Testis (tissue), 3 donors: ENCODE measurements around the gene PNMA1. TPM values are rescaled to one million over a fixed set of nuclear protein-coding genes. Genes with fewer than 3 reads are reported as not detected.

Source experiments
- DNase-seq: peaks from one replicate; pipeline ENCODE4 v3.0.0-alpha.2; 2019
- H3K27ac ChIP-seq, 2 donors: fragments of 200-600 bp; sonication (generic); one replicate each; pipeline ENCODE4 v1.5.1; 2019
- H3K27me3 ChIP-seq: fragments of 200-600 bp; sonication (generic); one replicate; pipeline ENCODE4 v1.5.1; 2019
- H3K36me3 ChIP-seq: fragments of 200-600 bp; sonication (generic); one replicate; pipeline ENCODE4 v1.5.1; 2017; ENCODE audit warnings: low read depth; ENCODE audit errors: missing control alignments
- H3K4me1 ChIP-seq: fragments of 200-600 bp; sonication (generic); one replicate; pipeline ENCODE4 v1.5.1; 2019
- H3K4me3 ChIP-seq, 2 donors: fragments of 200-600 bp; sonication (generic); one replicate each; pipeline ENCODE4 v1.5.1; 2017 to 2019
- H3K9me3 ChIP-seq: fragments of 200-600 bp; sonication (generic); one replicate; pipeline ENCODE4 v1.5.1; 2017
- POLR2A ChIP-seq: fragments of 450-650 bp; IDR thresholded peaks from one replicate; pipeline ENCODE4 v1.6.1; 2017; ENCODE audit warnings: antibody characterized with exemption, mild to moderate bottlenecking, moderate library complexity
- WGBS, 2 donors: methylation state at CpG; one replicate each; pipeline ENCODE4 v1.1.5; 2018; 5-methylcytosine and 5-hydroxymethylcytosine counted together
- intact Hi-C: fragments of 100-400 bp; cut with DNase I; formaldehyde crosslinking; loops from one replicate; pipeline ENCODE4 v1.15.1; 2023; ENCODE audit warnings: low total_unique reads
- polyA plus RNA-seq: library from polyadenylated mRNA; stranded (reverse); fragments of 350-450 nt; fragmentation: Illumina TruSeq; extraction: RNeasy Lipid Tissue Mini Kit (QIAGEN cat#74804); gene quantifications from one replicate; pipeline ENCODE4 v1.2.3, GENCODE V29; 2014; ENCODE audit warnings: low read depth, low replicate concordance; ENCODE audit not compliant: insufficient read depth
- total RNA-seq, 2 donors: library from RNA; depleted of rRNA; stranded (reverse); fragments of >200 nt; gene quantifications; one replicate each; pipeline ENCODE4 v1.2.3, GENCODE V29; 2016
- TF ChIP-seq, protein P1 (sequence below), 3 experiments: fragments of 450-650 bp in 2 of 3; fragments of 200-600 bp in 1 of 3; sonication (generic) in 1 of 3; IDR thresholded peaks; one replicate each; pipeline ENCODE4 v1.5.1; 2016 to 2019; ENCODE audit warnings: antibody characterized with exemption in 3 of 3, mild to moderate bottlenecking in 2 of 3, moderate library complexity in 1 of 3

The PNMA1 gene
- total and polyA plus RNA-seq, 3 donors from 2014 or later = 74.8 to 184 (median 85.6) TPM

DNA sequence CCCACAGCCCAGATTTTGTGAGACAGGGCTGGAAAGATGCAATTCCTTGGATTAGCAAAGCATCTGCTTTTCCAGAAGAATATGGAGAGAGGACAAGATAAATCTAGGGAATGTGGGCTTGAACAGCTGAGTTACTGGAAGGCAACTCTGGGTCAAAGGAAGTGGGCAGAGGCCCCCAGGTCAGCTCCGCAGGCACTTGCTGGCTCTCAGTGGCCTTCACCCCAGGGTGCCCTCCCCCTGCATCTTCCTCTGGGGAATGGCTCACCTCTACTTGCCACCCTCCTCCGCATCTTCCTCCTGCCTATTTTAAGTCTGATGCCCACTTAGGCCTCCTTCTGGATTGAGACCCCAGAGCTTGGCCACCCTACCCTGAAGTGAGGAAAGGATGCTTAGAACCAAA is 10.5 kb upstream of the PNMA1 start:
- no peaks in the 10 kb centered on the region for H3K36me3 ChIP-seq
- H3K27me3 ChIP-seq = no peaks in the 10 kb centered on the region
- intact Hi-C loops = loop anchor here (5.0 kb wide), 1 partner anchor 103 kb away; no protein-coding TSS in a partner anchor
- H3K27ac ChIP-seq = peak overlapping the region; percentile 1 to 73
- peaks cover 51% of the 10 kb centered on the region for H3K4me1 ChIP-seq
- WGBS, 2 donors = 42 to 76% methylated on average over 2 of the region's 2 CpGs
- DNase-seq = no peak
- H3K9me3 ChIP-seq = no peaks in the 10 kb centered on the region
- H3K4me3 ChIP-seq = no peak overlapping the region
- TF ChIP-seq, protein P1, sequence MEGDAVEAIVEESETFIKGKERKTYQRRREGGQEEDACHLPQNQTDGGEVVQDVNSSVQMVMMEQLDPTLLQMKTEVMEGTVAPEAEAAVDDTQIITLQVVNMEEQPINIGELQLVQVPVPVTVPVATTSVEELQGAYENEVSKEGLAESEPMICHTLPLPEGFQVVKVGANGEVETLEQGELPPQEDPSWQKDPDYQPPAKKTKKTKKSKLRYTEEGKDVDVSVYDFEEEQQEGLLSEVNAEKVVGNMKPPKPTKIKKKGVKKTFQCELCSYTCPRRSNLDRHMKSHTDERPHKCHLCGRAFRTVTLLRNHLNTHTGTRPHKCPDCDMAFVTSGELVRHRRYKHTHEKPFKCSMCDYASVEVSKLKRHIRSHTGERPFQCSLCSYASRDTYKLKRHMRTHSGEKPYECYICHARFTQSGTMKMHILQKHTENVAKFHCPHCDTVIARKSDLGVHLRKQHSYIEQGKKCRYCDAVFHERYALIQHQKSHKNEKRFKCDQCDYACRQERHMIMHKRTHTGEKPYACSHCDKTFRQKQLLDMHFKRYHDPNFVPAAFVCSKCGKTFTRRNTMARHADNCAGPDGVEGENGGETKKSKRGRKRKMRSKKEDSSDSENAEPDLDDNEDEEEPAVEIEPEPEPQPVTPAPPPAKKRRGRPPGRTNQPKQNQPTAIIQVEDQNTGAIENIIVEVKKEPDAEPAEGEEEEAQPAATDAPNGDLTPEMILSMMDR (IDR thresholded peaks at IDR 0.05) = no peak
- TF ChIP-seq POLR2A = no peak

DNA sequence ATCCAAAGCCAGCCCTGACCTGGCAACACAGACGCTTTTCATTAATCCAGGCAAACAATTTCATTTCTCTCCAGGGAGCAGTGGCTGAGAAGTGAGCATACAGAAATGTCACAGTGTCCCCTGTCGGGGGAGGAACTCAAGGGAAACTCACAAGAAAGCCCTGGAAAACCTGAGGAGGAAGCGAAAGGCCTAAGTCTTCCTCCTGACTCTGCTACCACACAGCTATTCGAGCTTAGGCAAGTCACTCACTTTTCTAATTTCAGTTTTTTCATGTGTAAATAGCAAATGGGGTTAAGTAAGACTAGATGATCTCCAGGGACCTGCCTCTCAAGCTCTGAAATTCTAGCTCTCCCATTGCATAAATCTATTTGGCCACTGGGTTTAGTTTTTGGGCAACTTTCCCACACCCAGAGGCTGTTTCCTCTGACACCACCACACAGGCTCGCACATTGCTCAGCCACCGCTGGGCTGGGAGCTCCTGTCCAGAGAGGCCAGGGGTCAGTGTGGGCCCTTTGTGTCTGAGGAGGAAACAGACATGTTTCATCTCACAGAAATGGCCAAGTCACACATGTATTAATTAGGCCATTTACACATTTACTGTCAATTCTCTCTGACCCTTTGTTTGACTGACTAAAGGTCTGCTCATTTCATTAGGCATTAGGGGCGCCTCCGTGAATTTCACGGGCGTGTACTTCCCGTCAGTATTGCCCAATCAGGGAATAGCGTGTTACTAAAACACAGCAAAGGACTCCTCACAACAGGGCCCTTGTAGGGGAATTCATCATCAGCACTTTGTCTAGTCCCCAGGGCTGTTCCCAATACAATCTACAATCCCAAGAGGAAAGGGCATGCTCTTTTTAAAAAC is 9.8 kb upstream of the PNMA1 start:
- peaks cover 46% of the 10 kb centered on the region for H3K4me1 ChIP-seq
- 31 to 45% methylated on average over 12 of the region's 12 CpGs for WGBS, 2 donors
- H3K4me3 ChIP-seq = no peak overlapping the region
- no peaks in the 10 kb centered on the region for H3K27me3 ChIP-seq
- DNase-seq = peak; percentile 64
- H3K9me3 ChIP-seq = no peaks in the 10 kb centered on the region
- no peak for TF ChIP-seq POLR2A
- TF ChIP-seq, protein P1 (IDR thresholded peaks at IDR 0.05) = peak in 1 of 3 experiments; percentile 16
- peak overlapping the region; percentile 22 to 73 for H3K27ac ChIP-seq
- intact Hi-C loops = no loop called here
- no peaks in the 10 kb centered on the region for H3K36me3 ChIP-seq

DNA sequence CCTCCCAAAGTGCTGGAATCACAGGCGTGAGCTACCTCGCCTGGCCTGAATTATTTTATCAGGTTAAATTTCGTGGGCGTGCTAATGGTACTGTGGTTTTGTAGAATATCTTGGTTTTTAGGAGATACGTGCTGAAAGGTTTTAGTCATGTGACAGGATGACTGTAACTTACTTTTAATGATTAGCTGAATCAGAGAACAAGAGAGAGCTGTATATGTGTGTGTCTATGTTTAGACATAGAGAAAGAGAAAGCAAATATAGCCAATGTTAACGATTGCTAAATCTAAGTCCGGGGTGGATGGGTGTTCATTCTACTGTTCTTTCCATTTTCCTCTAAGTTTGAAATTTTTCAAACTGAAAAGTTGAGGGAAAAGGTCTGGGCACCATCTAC is 9.2 kb upstream of the PNMA1 start:
- Histone ChIP-seq H3K27ac (peak overlapping the region; percentile 22 to 73), H3K4me3 (no peak overlapping the region), H3K4me1 (peaks cover 41% of the 10 kb centered on the region), H3K36me3 (no peaks in the 10 kb centered on the region), H3K27me3 (no peaks in the 10 kb centered on the region), H3K9me3 (no peaks in the 10 kb centered on the region)
- DNase-seq = no peak
- intact Hi-C loops = no loop called here
- TF ChIP-seq, protein P1 (IDR thresholded peaks at IDR 0.05) = no peak
- TF ChIP-seq POLR2A = no peak
- 59 to 70% methylated on average over 7 of the region's 7 CpGs for WGBS, 2 donors

DNA sequence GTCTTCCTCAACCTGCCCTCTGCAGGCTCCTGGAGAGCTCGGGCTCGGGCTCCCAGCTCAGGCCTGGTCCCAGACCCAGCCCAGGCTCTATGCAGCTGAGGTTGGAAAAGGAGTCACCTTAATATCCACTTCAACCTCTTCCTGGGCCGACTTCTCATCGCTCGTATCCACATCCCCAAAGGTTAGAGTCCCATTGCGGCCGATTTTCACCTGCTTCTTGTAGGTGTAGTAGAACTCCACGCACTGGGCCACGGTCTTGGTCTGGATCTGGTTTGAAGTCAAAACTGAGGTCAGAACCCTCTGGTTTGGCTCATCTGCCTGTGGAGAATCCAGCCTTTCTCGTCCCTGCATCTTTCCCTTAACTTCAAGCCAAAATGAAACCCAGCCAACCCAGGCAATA is 8.4 kb upstream of the PNMA1 start:
- H3K4me1 ChIP-seq = peaks cover 43% of the 10 kb centered on the region
- no peak for DNase-seq
- 84 to 93% methylated on average over 10 of the region's 10 CpGs for WGBS, 2 donors
- no peak overlapping the region for H3K4me3 ChIP-seq
- TF ChIP-seq, protein P1 (IDR thresholded peaks at IDR 0.05) = no peak
- TF ChIP-seq POLR2A = no peak
- H3K27ac ChIP-seq = no peak overlapping the region
- no peaks in the 10 kb centered on the region for H3K36me3 ChIP-seq
- no peaks in the 10 kb centered on the region for H3K27me3 ChIP-seq
- intact Hi-C loops = no loop called here
- H3K9me3 ChIP-seq = no peaks in the 10 kb centered on the region
